ENCODE measurements around the gene TEX101.
A peak's percentile ranks its signal among the peaks of the same experiment; 100 is the strongest.

TEX101 gene

DNA sequence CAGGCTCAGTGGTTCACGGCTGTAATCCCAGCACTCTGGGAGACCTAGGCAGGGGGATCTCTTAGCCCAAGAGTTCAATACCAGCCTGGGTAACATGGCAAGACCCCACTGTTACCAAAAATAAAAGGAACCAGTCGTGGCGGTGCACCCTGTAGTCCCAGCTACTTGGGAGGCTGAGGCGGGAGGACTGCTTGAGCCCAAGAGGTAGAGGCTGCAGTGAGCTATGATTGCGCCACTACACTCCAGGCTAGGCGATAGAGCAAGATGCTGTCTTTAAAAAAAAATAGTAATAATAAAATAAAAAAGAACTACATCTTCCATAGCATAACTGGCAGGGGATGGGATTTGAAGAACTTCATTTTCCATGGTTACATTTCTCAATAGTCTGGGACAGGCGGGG, 47.7 kb downstream of the TEX101 start:
- peaks cover 11% of the 10 kb centered on the region for H3K36me3 Mint-ChIP-seq (ENCODE audit: insufficient read depth)
- peaks cover 13 to 17% of the 10 kb centered on the region in 2 donors for H3K4me1 Mint-ChIP-seq (ENCODE audit: low read depth in 2 of 2)
- H3K27ac Mint-ChIP-seq: no peak overlapping the region
- ATAC-seq (replicated peaks): no peak
- H3K9me3 Mint-ChIP-seq: no peaks in the 10 kb centered on the region
- peak overlapping the region; percentile 81 to 93 for H3K4me3 Mint-ChIP-seq
- H3K27me3 Mint-ChIP-seq: no peaks in the 10 kb centered on the region
- DNase-seq: no peak

- Mint-ChIP-seq H3K9me3 (no peaks in the 10 kb centered on the region), H3K4me3 (peak overlapping the region; percentile 81 to 93), H3K27me3 (no peaks in the 10 kb centered on the region), H3K4me1 (ENCODE audit: low read depth in 2 of 2) (peaks cover 13 to 19% of the 10 kb centered on the region in 2 donors), H3K27ac (peak overlapping the region; percentile 86 to 88), H3K36me3 (ENCODE audit: insufficient read depth) (peaks cover 11% of the 10 kb centered on the region)
- no peak for DNase-seq
- ATAC-seq (replicated peaks): no peak
Measured at GRCh38 chr19:43462785-43463380, 48.2 kb downstream of the TEX101 start.

DNA sequence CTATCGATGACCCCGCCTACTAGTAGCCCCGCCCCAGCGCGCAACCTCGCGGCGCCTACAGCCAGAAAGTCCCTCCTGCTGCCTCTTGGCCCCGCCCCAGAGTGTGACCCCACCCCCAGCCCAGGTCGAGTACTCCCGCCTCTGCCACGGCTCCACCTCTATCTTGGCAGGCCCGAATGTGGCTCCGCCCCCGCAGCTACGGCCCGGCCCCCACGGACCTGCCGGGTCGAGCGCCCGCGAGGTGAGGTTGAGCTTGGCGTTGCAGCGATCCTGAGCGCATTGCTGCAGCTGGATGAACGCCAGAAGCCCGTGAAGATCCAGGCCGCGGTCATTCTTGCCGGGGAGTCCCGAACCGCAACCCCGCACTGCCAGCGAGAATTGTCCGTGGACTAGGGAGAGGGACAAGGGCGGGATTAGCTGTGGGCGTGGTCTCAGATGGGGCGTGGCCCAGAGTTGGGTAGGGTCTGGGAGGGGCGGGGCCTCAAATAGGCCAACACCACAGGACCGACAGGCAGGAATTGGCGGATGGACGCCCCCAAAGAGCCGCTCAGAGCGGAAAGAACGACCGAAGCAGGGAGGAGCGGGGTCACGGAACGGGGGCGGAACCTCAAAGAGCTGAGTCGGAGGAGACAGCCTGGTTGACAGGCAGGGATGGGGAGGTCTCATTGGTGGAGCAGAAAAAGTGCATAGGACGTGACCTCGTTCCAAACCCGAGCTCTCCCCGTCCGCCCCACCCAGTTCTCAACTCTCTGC, 48.9 kb downstream of the TEX101 start:
- DNase-seq (peak; percentile 97 to 98 (median 98)), ATAC-seq (replicated peaks) (peak; percentile 80)
- peaks cover 15 to 24% of the 10 kb centered on the region in 2 donors for H3K4me1 Mint-ChIP-seq (ENCODE audit: low read depth in 2 of 2)
- H3K4me3 Mint-ChIP-seq: peak overlapping the region; percentile 81 to 93
- peaks cover 11% of the 10 kb centered on the region for H3K36me3 Mint-ChIP-seq (ENCODE audit: insufficient read depth)
- H3K9me3 Mint-ChIP-seq: no peaks in the 10 kb centered on the region
- H3K27ac Mint-ChIP-seq: peak overlapping the region; percentile 86 to 88
- no peaks in the 10 kb centered on the region for H3K27me3 Mint-ChIP-seq

DNA sequence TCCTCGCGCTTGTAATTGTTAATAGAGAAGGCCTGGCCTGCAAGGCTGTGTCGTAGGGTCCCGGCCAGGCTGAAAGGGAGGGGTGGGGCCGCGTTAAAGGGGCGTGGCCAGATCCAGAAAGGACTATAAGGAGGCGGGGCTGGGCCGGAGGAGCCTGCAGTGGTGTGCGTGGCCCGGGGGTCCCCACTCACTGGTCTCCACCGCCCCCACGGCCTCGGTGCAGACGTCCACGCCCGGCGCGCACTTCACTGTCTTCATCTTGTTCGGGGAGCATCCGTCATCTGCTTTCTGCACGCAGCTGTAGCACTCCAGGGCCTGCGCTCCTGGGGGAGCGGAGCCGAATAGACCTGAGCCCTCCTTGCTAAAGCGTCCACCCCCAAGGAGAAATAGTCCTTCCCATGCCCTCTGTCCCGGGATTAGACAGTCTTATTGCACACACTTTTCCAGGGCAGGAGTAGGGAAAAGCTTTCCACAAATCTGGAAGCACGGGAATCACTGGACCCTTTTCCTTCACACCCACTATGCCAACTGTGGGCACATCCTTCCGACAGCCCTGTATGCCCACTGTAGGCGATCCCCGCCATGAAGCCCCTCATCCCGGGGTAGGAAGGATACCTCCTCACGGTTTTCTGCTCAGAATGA, 49.6 kb downstream of the TEX101 start:
- H3K9me3 Mint-ChIP-seq: no peaks in the 10 kb centered on the region
- H3K27ac Mint-ChIP-seq: peak overlapping the region; percentile 86 to 88
- H3K4me1 Mint-ChIP-seq (ENCODE audit: low read depth in 2 of 2): peaks cover 20 to 24% of the 10 kb centered on the region in 2 donors
- ATAC-seq (replicated peaks): no peak
- H3K36me3 Mint-ChIP-seq (ENCODE audit: insufficient read depth): peaks cover 11% of the 10 kb centered on the region
- DNase-seq: no peak
- no peaks in the 10 kb centered on the region for H3K27me3 Mint-ChIP-seq
- H3K4me3 Mint-ChIP-seq: peak overlapping the region; percentile 81 to 93

GRCh38 chr19:43465468-43466120, 50.9 kb downstream of the TEX101 start, which contains the start of gene LYPD3:
Gene LYPD3 (minus strand): TSS chr19:43465608. CDS start chr19:43465571, 37 bp downstream.
- Mint-ChIP-seq H3K27ac (peak within 1 kb of the TSS; percentile 86 to 88), H3K36me3 (ENCODE audit: insufficient read depth) (peaks cover 11% of the 10 kb centered on the region), H3K27me3 (no peaks in the 10 kb centered on the region), H3K4me1 (ENCODE audit: low read depth in 2 of 2) (peaks cover 22 to 24% of the 10 kb centered on the region in 2 donors), H3K4me3 (peak within 1 kb of the TSS; percentile 81 to 93), H3K9me3 (no peaks in the 10 kb centered on the region)
- ATAC-seq (replicated peaks) (no peak), DNase-seq (no peak)

GRCh38 chr19:43466793-43467192, 52.1 kb downstream of the TEX101 start:
- H3K4me1 Mint-ChIP-seq (ENCODE audit: low read depth in 2 of 2): peaks cover 22 to 24% of the 10 kb centered on the region in 2 donors
- no peak for DNase-seq
- peaks cover 8% of the 10 kb centered on the region for H3K36me3 Mint-ChIP-seq (ENCODE audit: insufficient read depth)
- no peaks in the 10 kb centered on the region for H3K27me3 Mint-ChIP-seq
- no peak for ATAC-seq (replicated peaks)
- H3K4me3 Mint-ChIP-seq: no peak overlapping the region
- H3K9me3 Mint-ChIP-seq: no peaks in the 10 kb centered on the region
- no peak overlapping the region for H3K27ac Mint-ChIP-seq

DNA sequence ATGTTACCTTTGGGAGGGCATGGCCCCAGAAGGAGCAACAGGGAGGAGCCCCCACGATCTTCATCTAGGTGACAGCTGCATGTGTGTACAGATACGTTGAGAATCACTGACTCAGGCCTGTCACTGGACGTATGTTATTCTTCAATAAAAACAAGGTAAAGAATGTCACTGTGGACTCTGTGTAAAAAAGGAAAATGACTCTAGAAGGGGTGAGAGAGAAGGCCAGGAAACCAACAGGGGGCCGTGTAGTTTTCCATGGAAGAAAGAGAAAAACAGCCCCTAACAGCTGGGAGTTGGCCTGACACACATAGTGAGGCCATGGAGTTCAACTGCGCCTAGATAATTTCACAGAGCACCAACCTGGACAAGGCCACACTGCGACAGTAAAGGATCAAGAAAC, 52.6 kb downstream of the TEX101 start:
- H3K9me3 Mint-ChIP-seq: no peaks in the 10 kb centered on the region
- H3K4me1 Mint-ChIP-seq (ENCODE audit: low read depth in 2 of 2): peaks cover 22% of the 10 kb centered on the region in 2 donors
- peak overlapping the region in 1 of 2 donors; percentile 46 for H3K27ac Mint-ChIP-seq
- peaks cover 8% of the 10 kb centered on the region for H3K36me3 Mint-ChIP-seq (ENCODE audit: insufficient read depth)
- ATAC-seq (replicated peaks) (no peak), DNase-seq (no peak)
- no peak overlapping the region for H3K4me3 Mint-ChIP-seq
- H3K27me3 Mint-ChIP-seq: no peaks in the 10 kb centered on the region

DNA sequence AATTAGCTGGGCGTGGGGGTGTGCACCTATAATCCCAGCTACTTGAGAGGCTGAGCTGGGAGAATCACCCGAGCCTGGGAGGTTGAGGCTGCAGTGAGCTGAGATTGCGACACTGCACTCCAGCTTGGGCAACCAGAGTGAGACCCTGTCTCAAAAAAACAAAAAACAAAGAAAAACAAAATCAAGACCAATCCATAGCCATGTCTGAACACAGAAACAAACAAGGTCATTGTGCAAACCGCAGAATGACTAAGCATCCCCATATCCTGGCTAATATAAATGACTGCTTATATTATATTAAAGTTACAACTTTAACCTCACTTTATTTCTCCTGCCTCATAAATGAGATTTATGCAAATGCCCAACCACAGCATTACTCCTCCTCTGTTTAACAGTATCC, 53.0 kb downstream of the TEX101 start:
- DNase-seq (no peak), ATAC-seq (replicated peaks) (no peak)
- peak overlapping the region in 1 of 2 donors; percentile 46 for H3K27ac Mint-ChIP-seq
- no peaks in the 10 kb centered on the region for H3K9me3 Mint-ChIP-seq
- peaks cover 22% of the 10 kb centered on the region in 2 donors for H3K4me1 Mint-ChIP-seq (ENCODE audit: low read depth in 2 of 2)
- H3K27me3 Mint-ChIP-seq: no peaks in the 10 kb centered on the region
- no peak overlapping the region for H3K4me3 Mint-ChIP-seq
- H3K36me3 Mint-ChIP-seq (ENCODE audit: insufficient read depth): peaks cover 8% of the 10 kb centered on the region
